Measurements from ENCODE around the gene GALR2. TPM values are rescaled to one million over a fixed set of nuclear protein-coding genes. Genes with fewer than 3 reads are reported as not detected.
"Not testable (repeated sequence)": the region's sequence is repeated elsewhere in the genome, so short reads cannot be mapped to it uniquely, and the experiment has no call there.

Gene GALR2
- polyA plus RNA-seq, 1 donor (not counting 4 experiments of a cell fraction or from before 2014, with no cell fraction given), result not detected

DNA sequence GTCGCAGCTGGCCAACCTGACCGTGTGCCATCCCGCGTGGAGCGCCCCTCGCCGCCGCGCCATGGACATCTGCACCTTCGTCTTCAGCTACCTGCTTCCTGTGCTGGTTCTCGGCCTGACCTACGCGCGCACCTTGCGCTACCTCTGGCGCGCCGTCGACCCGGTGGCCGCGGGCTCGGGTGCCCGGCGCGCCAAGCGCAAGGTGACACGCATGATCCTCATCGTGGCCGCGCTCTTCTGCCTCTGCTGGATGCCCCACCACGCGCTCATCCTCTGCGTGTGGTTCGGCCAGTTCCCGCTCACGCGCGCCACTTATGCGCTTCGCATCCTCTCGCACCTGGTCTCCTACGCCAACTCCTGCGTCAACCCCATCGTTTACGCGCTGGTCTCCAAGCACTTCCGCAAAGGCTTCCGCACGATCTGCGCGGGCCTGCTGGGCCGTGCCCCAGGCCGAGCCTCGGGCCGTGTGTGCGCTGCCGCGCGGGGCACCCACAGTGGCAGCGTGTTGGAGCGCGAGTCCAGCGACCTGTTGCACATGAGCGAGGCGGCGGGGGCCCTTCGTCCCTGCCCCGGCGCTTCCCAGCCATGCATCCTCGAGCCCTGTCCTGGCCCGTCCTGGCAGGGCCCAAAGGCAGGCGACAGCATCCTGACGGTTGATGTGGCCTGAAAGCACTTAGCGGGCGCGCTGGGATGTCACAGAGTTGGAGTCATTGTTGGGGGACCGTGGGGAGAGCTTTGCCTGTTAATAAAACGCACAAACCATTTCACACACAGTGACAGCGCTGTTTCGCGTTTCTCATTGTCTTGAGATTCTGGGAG, 2.4 kb downstream of the GALR2 start:
- Histone ChIP-seq H3K27me3 (ENCODE audit: control insufficient read depth, extremely low read depth, insufficient read depth, low read length) (peaks cover 74% of the 10 kb centered on the region), H3K36me3 (ENCODE audit: control insufficient read depth in 2 of 2, extremely low read depth in 1 of 2, insufficient read depth in 2 of 2, low read length in 2 of 2) (no peaks in the 10 kb centered on the region), H3K9me3 (ENCODE audit: control insufficient read depth, low read depth, low read length) (no peaks in the 10 kb centered on the region), H3K4me2 (ENCODE audit: control insufficient read depth, extremely low read depth, insufficient read depth, low read depth, low read length) (peak overlapping the region; percentile 25), H3K9me1 (ENCODE audit: control insufficient read depth, extremely low read depth, insufficient read depth, low read length) (no peaks in the 10 kb centered on the region), H3K79me2 (ENCODE audit: control insufficient read depth, insufficient read depth, low read length) (peaks cover 9% of the 10 kb centered on the region), H3K4me3 (ENCODE audit: control insufficient read depth in 2 of 3, extremely low read depth in 1 of 3, insufficient read depth in 2 of 3, low read depth in 1 of 3, low read length in 3 of 3) (no peak overlapping the region), H2AFZ (ENCODE audit: control insufficient read depth, low read length) (no peak overlapping the region), H3K9ac (ENCODE audit: control insufficient read depth, extremely low read depth, insufficient read depth, low read length) (no peak overlapping the region), H4K20me1 (ENCODE audit: control insufficient read depth, extremely low read depth, insufficient read depth, low read length) (no peaks in the 10 kb centered on the region), H3K27ac (ENCODE audit: control insufficient read depth, insufficient read depth, low read length) (no peak overlapping the region), H3K4me1 (ENCODE audit: control insufficient read depth, extremely low read depth, insufficient read depth, low read length) (peaks cover 11% of the 10 kb centered on the region)
- FAIRE-seq (no peak), DNase-seq (ENCODE audit: low read depth, low spot score) (no peak)
- dilution Hi-C loops (cut with MboI; ENCODE audit: extremely low pct_ligation_motif_present, low sequenced_read_pairs), result no loop called here
- TF ChIP-seq, protein P1, sequence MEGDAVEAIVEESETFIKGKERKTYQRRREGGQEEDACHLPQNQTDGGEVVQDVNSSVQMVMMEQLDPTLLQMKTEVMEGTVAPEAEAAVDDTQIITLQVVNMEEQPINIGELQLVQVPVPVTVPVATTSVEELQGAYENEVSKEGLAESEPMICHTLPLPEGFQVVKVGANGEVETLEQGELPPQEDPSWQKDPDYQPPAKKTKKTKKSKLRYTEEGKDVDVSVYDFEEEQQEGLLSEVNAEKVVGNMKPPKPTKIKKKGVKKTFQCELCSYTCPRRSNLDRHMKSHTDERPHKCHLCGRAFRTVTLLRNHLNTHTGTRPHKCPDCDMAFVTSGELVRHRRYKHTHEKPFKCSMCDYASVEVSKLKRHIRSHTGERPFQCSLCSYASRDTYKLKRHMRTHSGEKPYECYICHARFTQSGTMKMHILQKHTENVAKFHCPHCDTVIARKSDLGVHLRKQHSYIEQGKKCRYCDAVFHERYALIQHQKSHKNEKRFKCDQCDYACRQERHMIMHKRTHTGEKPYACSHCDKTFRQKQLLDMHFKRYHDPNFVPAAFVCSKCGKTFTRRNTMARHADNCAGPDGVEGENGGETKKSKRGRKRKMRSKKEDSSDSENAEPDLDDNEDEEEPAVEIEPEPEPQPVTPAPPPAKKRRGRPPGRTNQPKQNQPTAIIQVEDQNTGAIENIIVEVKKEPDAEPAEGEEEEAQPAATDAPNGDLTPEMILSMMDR (optimal IDR thresholded peaks at IDR 0.05 in 1 of 3, IDR thresholded peaks at IDR 0.05 in 1 of 3, conservative IDR thresholded peaks at IDR 0.05 in 1 of 3; ENCODE audit: extremely low read depth in 1 of 3, insufficient read depth in 2 of 3, low read length in 3 of 3), result no peak
- peak; percentile 64 for TF ChIP-seq EZH2 (IDR thresholded peaks at IDR 0.05; ENCODE audit: low read length)

DNA sequence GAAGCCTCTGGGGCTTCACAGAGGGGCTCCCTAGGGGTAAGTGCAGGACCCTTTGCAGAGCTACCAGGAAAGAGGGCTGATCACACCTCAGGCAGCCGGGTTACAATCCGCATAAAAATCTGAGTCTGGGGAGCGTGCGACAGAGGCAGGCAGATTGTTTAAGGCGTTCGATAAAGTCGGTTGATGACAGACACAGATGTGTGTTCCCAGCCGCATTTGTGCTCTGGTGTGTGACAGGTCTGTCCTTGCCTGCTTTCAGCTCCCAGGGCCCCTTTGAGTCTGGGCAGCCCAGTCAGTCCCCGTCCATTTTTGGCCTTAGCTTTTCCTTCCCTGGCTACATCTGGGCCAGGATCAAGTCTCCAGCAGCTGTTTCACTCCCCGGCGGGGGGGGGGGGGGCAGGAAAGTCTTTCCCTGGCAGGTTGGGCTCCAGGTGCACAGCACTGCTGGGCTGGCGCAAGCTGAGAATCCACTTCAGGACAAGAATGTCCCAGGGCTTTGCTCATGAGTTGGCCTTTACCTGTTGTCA, 3.1 kb downstream of the GALR2 start:
- no peak overlapping the region for H3K9ac ChIP-seq (ENCODE audit: control insufficient read depth, extremely low read depth, insufficient read depth, low read length)
- peaks cover 11% of the 10 kb centered on the region for H3K4me1 ChIP-seq (ENCODE audit: control insufficient read depth, extremely low read depth, insufficient read depth, low read length)
- no peak overlapping the region for H3K4me3 ChIP-seq (ENCODE audit: control insufficient read depth in 2 of 3, extremely low read depth in 1 of 3, insufficient read depth in 2 of 3, low read depth in 1 of 3, low read length in 3 of 3)
- peaks cover 74% of the 10 kb centered on the region for H3K27me3 ChIP-seq (ENCODE audit: control insufficient read depth, extremely low read depth, insufficient read depth, low read length)
- H3K4me2 ChIP-seq (ENCODE audit: control insufficient read depth, extremely low read depth, insufficient read depth, low read depth, low read length), result no peak overlapping the region
- dilution Hi-C loops (cut with MboI; ENCODE audit: extremely low pct_ligation_motif_present, low sequenced_read_pairs), result no loop called here
- H4K20me1 ChIP-seq (ENCODE audit: control insufficient read depth, extremely low read depth, insufficient read depth, low read length), result no peaks in the 10 kb centered on the region
- no peaks in the 10 kb centered on the region for H3K9me1 ChIP-seq (ENCODE audit: control insufficient read depth, extremely low read depth, insufficient read depth, low read length)
- peaks cover 0 to 3% of the 10 kb centered on the region in 2 experiments for H3K36me3 ChIP-seq (ENCODE audit: control insufficient read depth in 2 of 2, extremely low read depth in 1 of 2, insufficient read depth in 2 of 2, low read length in 2 of 2)
- DNase-seq (ENCODE audit: low read depth, low spot score) (no peak), FAIRE-seq (no peak)
- H3K9me3 ChIP-seq (ENCODE audit: control insufficient read depth, low read depth, low read length), result no peaks in the 10 kb centered on the region
- peaks cover 4% of the 10 kb centered on the region for H3K79me2 ChIP-seq (ENCODE audit: control insufficient read depth, insufficient read depth, low read length)
- H2AFZ ChIP-seq (ENCODE audit: control insufficient read depth, low read length), result no peak overlapping the region
- no peak overlapping the region for H3K27ac ChIP-seq (ENCODE audit: control insufficient read depth, insufficient read depth, low read length)
- TF ChIP-seq EZH2 (IDR thresholded peaks at IDR 0.05; ENCODE audit: low read length), result no peak
- TF ChIP-seq, protein P1 (optimal IDR thresholded peaks at IDR 0.05 in 1 of 3, IDR thresholded peaks at IDR 0.05 in 1 of 3, conservative IDR thresholded peaks at IDR 0.05 in 1 of 3; ENCODE audit: extremely low read depth in 1 of 3, insufficient read depth in 2 of 3, low read length in 3 of 3), result no peak

GRCh38 chr17:76078370-76078769, 3.8 kb downstream of the GALR2 start:
- H3K9ac ChIP-seq (ENCODE audit: control insufficient read depth, extremely low read depth, insufficient read depth, low read length); DNase-seq (ENCODE audit: low read depth, low spot score); H3K79me2 ChIP-seq (ENCODE audit: control insufficient read depth, insufficient read depth, low read length); H3K4me1 ChIP-seq (ENCODE audit: control insufficient read depth, extremely low read depth, insufficient read depth, low read length); H3K36me3 ChIP-seq (ENCODE audit: control insufficient read depth in 2 of 2, extremely low read depth in 1 of 2, insufficient read depth in 2 of 2, low read length in 2 of 2); H3K4me3 ChIP-seq (ENCODE audit: control insufficient read depth in 2 of 3, extremely low read depth in 1 of 3, insufficient read depth in 2 of 3, low read depth in 1 of 3, low read length in 3 of 3); H3K9me1 ChIP-seq (ENCODE audit: control insufficient read depth, extremely low read depth, insufficient read depth, low read length); FAIRE-seq; H3K4me2 ChIP-seq (ENCODE audit: control insufficient read depth, extremely low read depth, insufficient read depth, low read depth, low read length); H3K9me3 ChIP-seq (ENCODE audit: control insufficient read depth, low read depth, low read length); H3K27ac ChIP-seq (ENCODE audit: control insufficient read depth, insufficient read depth, low read length); dilution Hi-C loops (cut with MboI; ENCODE audit: extremely low pct_ligation_motif_present, low sequenced_read_pairs); H2AFZ ChIP-seq (ENCODE audit: control insufficient read depth, low read length); H4K20me1 ChIP-seq (ENCODE audit: control insufficient read depth, extremely low read depth, insufficient read depth, low read length): not testable (repeated sequence)
- H3K27me3 ChIP-seq (ENCODE audit: control insufficient read depth, extremely low read depth, insufficient read depth, low read length), result peaks cover 73% of the 10 kb centered on the region
